ENCODE measurements around the gene ATM.

Gene ATM, protein sequence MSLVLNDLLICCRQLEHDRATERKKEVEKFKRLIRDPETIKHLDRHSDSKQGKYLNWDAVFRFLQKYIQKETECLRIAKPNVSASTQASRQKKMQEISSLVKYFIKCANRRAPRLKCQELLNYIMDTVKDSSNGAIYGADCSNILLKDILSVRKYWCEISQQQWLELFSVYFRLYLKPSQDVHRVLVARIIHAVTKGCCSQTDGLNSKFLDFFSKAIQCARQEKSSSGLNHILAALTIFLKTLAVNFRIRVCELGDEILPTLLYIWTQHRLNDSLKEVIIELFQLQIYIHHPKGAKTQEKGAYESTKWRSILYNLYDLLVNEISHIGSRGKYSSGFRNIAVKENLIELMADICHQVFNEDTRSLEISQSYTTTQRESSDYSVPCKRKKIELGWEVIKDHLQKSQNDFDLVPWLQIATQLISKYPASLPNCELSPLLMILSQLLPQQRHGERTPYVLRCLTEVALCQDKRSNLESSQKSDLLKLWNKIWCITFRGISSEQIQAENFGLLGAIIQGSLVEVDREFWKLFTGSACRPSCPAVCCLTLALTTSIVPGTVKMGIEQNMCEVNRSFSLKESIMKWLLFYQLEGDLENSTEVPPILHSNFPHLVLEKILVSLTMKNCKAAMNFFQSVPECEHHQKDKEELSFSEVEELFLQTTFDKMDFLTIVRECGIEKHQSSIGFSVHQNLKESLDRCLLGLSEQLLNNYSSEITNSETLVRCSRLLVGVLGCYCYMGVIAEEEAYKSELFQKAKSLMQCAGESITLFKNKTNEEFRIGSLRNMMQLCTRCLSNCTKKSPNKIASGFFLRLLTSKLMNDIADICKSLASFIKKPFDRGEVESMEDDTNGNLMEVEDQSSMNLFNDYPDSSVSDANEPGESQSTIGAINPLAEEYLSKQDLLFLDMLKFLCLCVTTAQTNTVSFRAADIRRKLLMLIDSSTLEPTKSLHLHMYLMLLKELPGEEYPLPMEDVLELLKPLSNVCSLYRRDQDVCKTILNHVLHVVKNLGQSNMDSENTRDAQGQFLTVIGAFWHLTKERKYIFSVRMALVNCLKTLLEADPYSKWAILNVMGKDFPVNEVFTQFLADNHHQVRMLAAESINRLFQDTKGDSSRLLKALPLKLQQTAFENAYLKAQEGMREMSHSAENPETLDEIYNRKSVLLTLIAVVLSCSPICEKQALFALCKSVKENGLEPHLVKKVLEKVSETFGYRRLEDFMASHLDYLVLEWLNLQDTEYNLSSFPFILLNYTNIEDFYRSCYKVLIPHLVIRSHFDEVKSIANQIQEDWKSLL (N-terminal part only)

GRCh38 chr11:108222574-108223347, at the start of gene ATM, which contains the start of gene NPAT:
TSS of gene ATM (plus strand) at chr11:108223067. CDS start at chr11:108227625, 4,558 bp downstream.
TSS of gene NPAT (minus strand) at chr11:108222638. CDS start at chr11:108222536, 102 bp downstream.
- H3K4me3 ChIP-seq, result peak within 1 kb of the TSS; percentile 77 to 91 (median 87)
- H3K9me3 ChIP-seq (replicated peaks in 1 of 11), result no peaks in the 10 kb centered on the region
- no peaks in the 10 kb centered on the region for H3K27me3 ChIP-seq
- TF ChIP-seq Cebpa-rat (IDR thresholded peaks at IDR 0.05), result no peak
- H3K4me1 ChIP-seq, result peaks cover 50 to 62% (median 57%) of the 10 kb centered on the region in 10 experiments
- peak within 1 kb of the TSS; percentile 84 to 99 (median 92) for H3K4me2 ChIP-seq
- peaks cover 0 to 35% (median 8%) of the 10 kb centered on the region in 11 experiments; a peak in 14 of 22 replicates for H3K36me3 ChIP-seq
- H3K9ac ChIP-seq, result peak within 1 kb of the TSS; percentile 89 to 95 (median 94)
- H3K27ac ChIP-seq, result peak within 1 kb of the TSS; percentile 83 to 95 (median 93)
- H4K20me1 ChIP-seq, result peaks cover 0 to 26% (median 21%) of the 10 kb centered on the region in 11 experiments; a peak in 9 of 22 replicates

DNA sequence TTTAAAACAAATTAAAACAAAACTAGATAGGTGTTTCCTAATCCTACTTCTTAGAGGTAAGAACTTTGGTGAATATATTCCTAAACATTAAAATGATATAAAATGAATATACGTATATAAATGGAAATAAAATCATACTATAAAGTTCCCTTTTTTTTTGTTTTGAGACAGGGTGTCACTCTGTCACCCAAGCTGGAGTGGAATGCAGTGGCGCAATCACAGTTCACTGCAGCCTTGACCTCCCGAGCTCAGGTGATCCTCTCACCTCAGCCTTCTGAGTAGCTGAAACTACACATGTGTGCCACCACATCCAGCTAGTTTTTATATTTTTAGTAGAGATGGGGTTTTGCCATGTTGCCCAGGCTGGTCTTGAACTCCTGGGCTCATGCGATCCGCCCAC, 45.3 kb upstream of the ATM start:
- H3K36me3 ChIP-seq, result peaks cover 94 to 100% (median 98%) of the 10 kb centered on the region in 11 experiments

GRCh38 chr11:108193725-108194124, 29.1 kb upstream of the ATM start:
- peaks cover 0 to 11% (median 0%) of the 10 kb centered on the region in 10 experiments; a peak in 7 of 20 replicates for H3K4me1 ChIP-seq
- no peak overlapping the region for H3K9ac ChIP-seq
- no peak overlapping the region for H3K27ac ChIP-seq
- no peak overlapping the region for H3K4me2 ChIP-seq
- peaks cover 87 to 100% (median 94%) of the 10 kb centered on the region in 11 experiments for H3K36me3 ChIP-seq
- no peaks in the 10 kb centered on the region for H3K27me3 ChIP-seq
- H4K20me1 ChIP-seq, result peaks cover 0 to 8% (median 1%) of the 10 kb centered on the region in 11 experiments; a peak in 7 of 22 replicates
- no peak for TF ChIP-seq Cebpa-rat (IDR thresholded peaks at IDR 0.05)
- H3K9me3 ChIP-seq (replicated peaks in 1 of 11), result 0 out of 22 replicates have a peak, but pooled peaks cover 0 to 4% (median 0%) of the 10 kb centered on the region in 11 experiments
- no peak overlapping the region for H3K4me3 ChIP-seq

More for the DNA sequence above, 45.3 kb upstream of the ATM start:
- H3K4me3 ChIP-seq, result no peak overlapping the region
- no peak overlapping the region for H3K27ac ChIP-seq
- H3K4me2 ChIP-seq, result no peak overlapping the region
- no peak for TF ChIP-seq Cebpa-rat (IDR thresholded peaks at IDR 0.05)
- no peak overlapping the region for H3K9ac ChIP-seq
- peaks cover 0 to 13% (median 0%) of the 10 kb centered on the region in 10 experiments; a peak in 4 of 20 replicates for H3K4me1 ChIP-seq
- no peaks in the 10 kb centered on the region for H4K20me1 ChIP-seq
- H3K9me3 ChIP-seq (replicated peaks in 1 of 11), result no peaks in the 10 kb centered on the region
- no peaks in the 10 kb centered on the region for H3K27me3 ChIP-seq

DNA sequence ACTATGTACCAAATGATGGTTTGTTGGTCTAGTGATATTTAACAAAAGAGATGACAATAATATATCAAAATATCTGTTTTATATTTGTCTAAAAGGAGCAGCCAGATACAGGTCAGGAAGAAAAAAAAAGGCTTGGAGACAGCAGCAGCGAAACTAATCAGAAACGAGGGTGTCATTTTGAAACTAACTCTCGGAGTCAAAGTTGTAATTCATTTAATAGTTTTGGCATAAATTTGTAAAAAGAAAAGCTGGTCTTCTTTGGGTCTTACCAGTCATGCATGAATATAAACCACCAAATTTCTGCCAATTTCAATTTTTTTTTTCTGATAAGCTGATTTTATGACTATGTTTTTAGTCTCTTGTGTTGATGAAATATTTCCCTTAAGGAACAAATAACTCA, 26.0 kb upstream of the ATM start:
- no peak for TF ChIP-seq Cebpa-rat (IDR thresholded peaks at IDR 0.05)
- Histone ChIP-seq H3K27ac (no peak overlapping the region), H3K9ac (no peak overlapping the region), H3K4me3 (no peak overlapping the region), H4K20me1 (peaks cover 0 to 36% (median 13%) of the 10 kb centered on the region in 11 experiments; a peak in 9 of 22 replicates), H3K4me2 (no peak overlapping the region), H3K27me3 (no peaks in the 10 kb centered on the region), H3K4me1 (peaks cover 0 to 43% (median 16%) of the 10 kb centered on the region in 10 experiments; a peak in 11 of 20 replicates), H3K9me3 (replicated peaks in 1 of 11) (peaks cover 0 to 15% (median 0%) of the 10 kb centered on the region in 11 experiments; a peak in 9 of 22 replicates), H3K36me3 (peaks cover 67 to 100% (median 91%) of the 10 kb centered on the region in 11 experiments)

DNA sequence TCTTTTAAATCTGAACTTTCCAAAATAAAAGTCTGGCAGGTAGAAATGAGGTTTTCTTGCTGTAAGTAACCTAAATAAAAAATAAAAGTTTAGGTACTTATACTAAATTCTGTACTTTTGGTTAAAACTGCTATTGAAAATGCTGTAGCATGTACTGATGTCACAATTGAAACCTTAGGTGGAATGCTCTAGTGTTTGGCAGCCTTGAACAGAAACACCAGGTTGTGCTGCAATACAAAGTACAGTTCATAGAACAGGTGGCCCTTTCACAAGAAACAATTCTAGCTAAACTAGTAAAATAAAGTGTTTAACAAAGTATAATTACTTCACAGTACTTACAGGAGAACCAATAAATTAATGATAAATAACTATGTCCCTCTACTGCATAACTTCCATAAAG, 25.5 kb upstream of the ATM start:
- Histone ChIP-seq H3K4me2 (no peak overlapping the region), H3K27ac (no peak overlapping the region), H3K4me3 (no peak overlapping the region), H3K36me3 (peaks cover 66 to 100% (median 91%) of the 10 kb centered on the region in 11 experiments), H3K9me3 (replicated peaks in 1 of 11) (peaks cover 0 to 20% (median 4%) of the 10 kb centered on the region in 11 experiments; a peak in 12 of 22 replicates), H4K20me1 (peaks cover 0 to 38% (median 13%) of the 10 kb centered on the region in 11 experiments; a peak in 9 of 22 replicates), H3K4me1 (peaks cover 0 to 48% (median 16%) of the 10 kb centered on the region in 10 experiments; a peak in 11 of 20 replicates), H3K9ac (no peak overlapping the region), H3K27me3 (no peaks in the 10 kb centered on the region)
- no peak for TF ChIP-seq Cebpa-rat (IDR thresholded peaks at IDR 0.05)

- Histone ChIP-seq H4K20me1 (peaks cover 0 to 38% (median 13%) of the 10 kb centered on the region in 11 experiments; a peak in 9 of 22 replicates), H3K27ac (peak overlapping the region in 7 of 11 experiments; percentile 7 to 72 (median 57); a peak in 9 of 22 replicates)
- TF ChIP-seq Cebpa-rat (IDR thresholded peaks at IDR 0.05), result no peak
Observed at GRCh38 chr11:108198833-108199232, 24.0 kb upstream of the ATM start.

More at GRCh38 chr11:108198833-108199232, 24.0 kb upstream of the ATM start:
- H3K4me2 ChIP-seq, result peak overlapping the region in 5 of 11 experiments; percentile 60 to 72 (median 66); a peak in 9 of 22 replicates
- peaks cover 0 to 60% (median 22%) of the 10 kb centered on the region in 10 experiments; a peak in 13 of 20 replicates for H3K4me1 ChIP-seq
- no peak overlapping the region for H3K4me3 ChIP-seq
- H3K36me3 ChIP-seq, result peaks cover 53 to 100% (median 91%) of the 10 kb centered on the region in 11 experiments
- H3K9ac ChIP-seq, result no peak overlapping the region; a peak in 1 of 22 replicates
- peaks cover 6 to 34% (median 18%) of the 10 kb centered on the region in 11 experiments for H3K9me3 ChIP-seq (replicated peaks in 1 of 11)
- no peaks in the 10 kb centered on the region for H3K27me3 ChIP-seq
